HepG2 (cell line): Measurements from ENCODE around the gene CSNK1G1. TPM values are rescaled to one million over a fixed set of nuclear protein-coding genes. Genes with fewer than 3 reads are reported as not detected.

ENCODE experiments used
- ASH2L ChIP-seq: fragments of 300-600, 200-600 bp; sonication (generic); IDR thresholded peaks from 2 replicates; pipeline ENCODE4 v1.7.0; 2017; ENCODE audit warnings: low read depth, mild to moderate bottlenecking, moderate library complexity, mixed read lengths, low read length; ENCODE audit not compliant: insufficient read length
- CENPT ChIP-seq: sonication (generic); formaldehyde crosslinking; IDR thresholded peaks from 2 replicates; pipeline ENCODE4 v1.8.0; 2022; ENCODE audit warnings: low read depth, mild to moderate bottlenecking, moderate library complexity, missing genetic modification reagents
- EEA1 ChIP-seq: sonication (generic); formaldehyde crosslinking; IDR thresholded peaks from 2 replicates; pipeline ENCODE4 v1.5.1; 2020; ENCODE audit warnings: mild to moderate bottlenecking, missing genetic modification reagents, borderline replicate concordance
- HDAC6 ChIP-seq: fragments of 200-600 bp; sonication (generic); IDR thresholded peaks from 2 replicates; pipeline ENCODE4 v1.7.0; 2017; ENCODE audit warnings: mild to moderate bottlenecking, antibody characterized with exemption, low read length, low read depth
- KLF12 ChIP-seq: sonication (generic); formaldehyde crosslinking; IDR thresholded peaks from 2 replicates; pipeline ENCODE4 v1.4.0; 2020; ENCODE audit warnings: missing genetic modification reagents, borderline replicate concordance
- MTA3 ChIP-seq: sonication (generic); formaldehyde crosslinking; IDR thresholded peaks from 2 replicates; pipeline ENCODE4 v1.4.0; 2020; ENCODE audit warnings: missing genetic modification reagents
- NFYC ChIP-seq: IDR thresholded peaks from 2 replicates; pipeline ENCODE4 v1.6.1; 2016; ENCODE audit warnings: missing genetic modification reagents, missing compliant biosample characterization
- SOX5 ChIP-seq: IDR thresholded peaks from 2 replicates; pipeline ENCODE4 v1.6.1; 2016; ENCODE audit warnings: borderline replicate concordance
- ZBTB21 ChIP-seq: sonication (generic); formaldehyde crosslinking; IDR thresholded peaks from 2 replicates; pipeline ENCODE4 v1.4.0; 2020; ENCODE audit warnings: missing genetic modification reagents
- ZNF12 ChIP-seq: sonication (generic); formaldehyde crosslinking; IDR thresholded peaks from 2 replicates; pipeline ENCODE4 v1.5.0; 2020; ENCODE audit warnings: missing genetic modification reagents
- ZSCAN29 ChIP-seq: sonication (generic); formaldehyde crosslinking; conservative IDR thresholded peaks from 2 replicates; pipeline ENCODE4 v1.4.0; 2020; ENCODE audit warnings: mild to moderate bottlenecking, missing genetic modification reagents
- polyA plus RNA-seq, 8 experiments: library from polyadenylated mRNA; depleted of rRNA in 3 of 8; stranded (reverse) in 7 of 8; unstranded in 1 of 8; fragments of >200 nt; fragmentation: Illumina TruSeq in 4 of 8; extraction: Trizol in 4 of 8; gene quantifications; 2 replicates each; pipeline versions ENCODE4 v1.2.1 to v1.2.3, GENCODE V29; 2011 to 2016; ENCODE audit warnings: low read depth in 4 of 8, missing spikeins in 1 of 8, mixed read lengths in 1 of 8; ENCODE audit not compliant: insufficient read depth in 1 of 8
- total RNA-seq, 5 experiments: library from RNA; depleted of rRNA; stranded (reverse); fragments of >200 nt; fragmentation: Illumina TruSeq; extraction: Trizol; gene quantifications; 2 replicates each; pipeline ENCODE4 v1.2.3, GENCODE V29; 2016; ENCODE audit warnings: low read depth in 1 of 5
- TF ChIP-seq, protein P1 (sequence below): sonication (generic); formaldehyde crosslinking; IDR thresholded peaks from one replicate; pipeline ENCODE4 v1.5.1; 2020; ENCODE audit warnings: mild to moderate bottlenecking, missing genetic modification reagents; ENCODE audit errors: not compliant biosample characterization
- TF ChIP-seq, protein P2 (sequence below): sonication (generic); formaldehyde crosslinking; IDR thresholded peaks from 2 replicates; pipeline ENCODE4 v1.9.0; 2021; ENCODE audit warnings: missing genetic modification reagents, borderline replicate concordance
- TF ChIP-seq, protein P3 (sequence below): sonication (generic); formaldehyde crosslinking; IDR thresholded peaks from 2 replicates; pipeline ENCODE4 v1.5.0; 2020; ENCODE audit warnings: mild to moderate bottlenecking, missing genetic modification reagents, borderline replicate concordance

The CSNK1G1 gene
- total and polyA plus RNA-seq, 2 of the 13 experiments (the other 11 are each of a cell fraction or from before 2014, with no cell fraction given): 8.5 to 12.6 TPM

DNA sequence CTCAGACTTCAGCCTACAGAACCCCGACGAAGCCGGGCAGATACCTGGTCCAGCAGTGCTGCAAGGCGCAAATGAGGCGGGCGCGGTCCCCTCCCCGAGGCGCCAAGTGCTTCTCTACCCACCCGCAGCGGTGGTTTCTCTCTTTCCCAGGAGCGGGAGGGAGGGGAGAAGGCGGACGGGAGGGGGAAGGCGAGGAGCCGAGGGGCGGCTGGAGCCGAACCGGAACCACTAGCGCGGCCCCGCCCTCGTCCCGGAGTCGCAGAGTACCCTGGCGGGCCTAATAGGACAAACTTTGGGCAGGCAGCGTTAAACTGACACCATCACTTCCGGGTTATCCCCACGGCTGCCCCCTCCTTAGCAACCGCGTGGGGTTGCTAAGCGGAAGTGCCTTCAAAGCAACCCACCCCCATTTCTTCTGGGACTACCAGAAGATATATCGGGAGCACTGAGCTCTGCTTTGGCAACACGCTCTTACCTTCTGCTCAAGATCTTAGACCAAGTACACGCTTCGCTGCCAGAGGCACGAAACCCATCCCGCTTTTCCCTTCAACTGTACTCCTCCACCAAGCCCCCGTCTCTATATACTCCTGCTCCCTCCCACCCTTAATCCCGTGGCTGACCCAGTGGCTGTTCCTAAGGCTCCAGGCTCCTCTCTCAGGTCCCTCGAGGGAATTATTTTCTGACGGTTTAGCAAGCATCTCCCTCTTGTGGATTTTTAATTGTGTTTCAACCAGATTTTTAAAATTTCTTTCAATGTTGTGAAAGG is at the start of gene CSNK1G1 (continued):
- TF ChIP-seq, protein P1, sequence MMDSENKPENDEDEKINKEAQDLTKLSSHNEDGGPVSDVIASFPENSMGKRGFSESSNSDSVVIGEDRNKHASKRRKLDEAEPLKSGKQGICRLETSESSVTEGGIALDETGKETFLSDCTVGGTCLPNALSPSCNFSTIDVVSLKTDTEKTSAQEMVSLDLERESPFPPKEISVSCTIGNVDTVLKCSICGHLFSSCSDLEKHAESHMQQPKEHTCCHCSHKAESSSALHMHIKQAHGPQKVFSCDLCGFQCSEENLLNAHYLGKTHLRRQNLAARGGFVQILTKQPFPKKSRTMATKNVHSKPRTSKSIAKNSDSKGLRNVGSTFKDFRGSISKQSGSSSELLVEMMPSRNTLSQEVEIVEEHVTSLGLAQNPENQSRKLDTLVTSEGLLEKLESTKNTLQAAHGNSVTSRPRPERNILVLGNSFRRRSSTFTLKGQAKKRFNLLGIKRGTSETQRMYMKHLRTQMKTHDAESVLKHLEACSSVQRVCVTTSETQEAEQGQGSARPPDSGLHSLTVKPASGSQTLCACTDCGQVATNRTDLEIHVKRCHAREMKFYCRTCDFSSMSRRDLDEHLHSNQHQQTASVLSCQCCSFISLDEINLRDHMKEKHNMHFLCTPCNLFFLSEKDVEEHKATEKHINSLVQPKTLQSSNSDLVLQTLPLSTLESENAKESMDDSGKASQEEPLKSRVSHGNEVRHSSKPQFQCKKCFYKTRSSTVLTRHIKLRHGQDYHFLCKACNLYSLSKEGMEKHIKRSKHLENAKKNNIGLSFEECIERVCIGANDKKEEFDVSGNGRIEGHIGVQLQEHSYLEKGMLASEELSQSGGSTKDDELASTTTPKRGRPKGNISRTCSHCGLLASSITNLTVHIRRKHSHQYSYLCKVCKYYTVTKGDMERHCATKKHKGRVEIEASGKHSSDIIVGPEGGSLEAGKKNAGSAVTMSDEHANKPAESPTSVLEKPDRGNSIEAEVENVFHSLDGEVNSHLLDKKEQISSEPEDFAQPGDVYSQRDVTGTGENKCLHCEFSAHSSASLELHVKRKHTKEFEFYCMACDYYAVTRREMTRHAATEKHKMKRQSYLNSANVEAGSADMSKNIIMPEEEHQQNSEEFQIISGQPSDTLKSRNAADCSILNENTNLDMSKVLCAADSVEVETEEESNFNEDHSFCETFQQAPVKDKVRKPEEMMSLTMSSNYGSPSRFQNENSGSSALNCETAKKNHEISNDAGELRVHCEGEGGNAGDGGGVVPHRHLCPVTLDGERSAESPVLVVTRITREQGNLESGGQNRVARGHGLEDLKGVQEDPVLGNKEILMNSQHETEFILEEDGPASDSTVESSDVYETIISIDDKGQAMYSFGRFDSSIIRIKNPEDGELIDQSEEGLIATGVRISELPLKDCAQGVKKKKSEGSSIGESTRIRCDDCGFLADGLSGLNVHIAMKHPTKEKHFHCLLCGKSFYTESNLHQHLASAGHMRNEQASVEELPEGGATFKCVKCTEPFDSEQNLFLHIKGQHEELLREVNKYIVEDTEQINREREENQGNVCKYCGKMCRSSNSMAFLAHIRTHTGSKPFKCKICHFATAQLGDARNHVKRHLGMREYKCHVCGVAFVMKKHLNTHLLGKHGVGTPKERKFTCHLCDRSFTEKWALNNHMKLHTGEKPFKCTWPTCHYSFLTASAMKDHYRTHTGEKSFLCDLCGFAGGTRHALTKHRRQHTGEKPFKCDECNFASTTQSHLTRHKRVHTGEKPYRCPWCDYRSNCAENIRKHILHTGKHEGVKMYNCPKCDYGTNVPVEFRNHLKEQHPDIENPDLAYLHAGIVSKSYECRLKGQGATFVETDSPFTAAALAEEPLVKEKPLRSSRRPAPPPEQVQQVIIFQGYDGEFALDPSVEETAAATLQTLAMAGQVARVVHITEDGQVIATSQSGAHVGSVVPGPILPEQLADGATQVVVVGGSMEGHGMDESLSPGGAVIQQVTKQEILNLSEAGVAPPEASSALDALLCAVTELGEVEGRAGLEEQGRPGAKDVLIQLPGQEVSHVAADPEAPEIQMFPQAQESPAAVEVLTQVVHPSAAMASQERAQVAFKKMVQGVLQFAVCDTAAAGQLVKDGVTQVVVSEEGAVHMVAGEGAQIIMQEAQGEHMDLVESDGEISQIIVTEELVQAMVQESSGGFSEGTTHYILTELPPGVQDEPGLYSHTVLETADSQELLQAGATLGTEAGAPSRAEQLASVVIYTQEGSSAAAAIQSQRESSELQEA (CRISPR knock-in tag): no peak
- TF ChIP-seq, protein P2, sequence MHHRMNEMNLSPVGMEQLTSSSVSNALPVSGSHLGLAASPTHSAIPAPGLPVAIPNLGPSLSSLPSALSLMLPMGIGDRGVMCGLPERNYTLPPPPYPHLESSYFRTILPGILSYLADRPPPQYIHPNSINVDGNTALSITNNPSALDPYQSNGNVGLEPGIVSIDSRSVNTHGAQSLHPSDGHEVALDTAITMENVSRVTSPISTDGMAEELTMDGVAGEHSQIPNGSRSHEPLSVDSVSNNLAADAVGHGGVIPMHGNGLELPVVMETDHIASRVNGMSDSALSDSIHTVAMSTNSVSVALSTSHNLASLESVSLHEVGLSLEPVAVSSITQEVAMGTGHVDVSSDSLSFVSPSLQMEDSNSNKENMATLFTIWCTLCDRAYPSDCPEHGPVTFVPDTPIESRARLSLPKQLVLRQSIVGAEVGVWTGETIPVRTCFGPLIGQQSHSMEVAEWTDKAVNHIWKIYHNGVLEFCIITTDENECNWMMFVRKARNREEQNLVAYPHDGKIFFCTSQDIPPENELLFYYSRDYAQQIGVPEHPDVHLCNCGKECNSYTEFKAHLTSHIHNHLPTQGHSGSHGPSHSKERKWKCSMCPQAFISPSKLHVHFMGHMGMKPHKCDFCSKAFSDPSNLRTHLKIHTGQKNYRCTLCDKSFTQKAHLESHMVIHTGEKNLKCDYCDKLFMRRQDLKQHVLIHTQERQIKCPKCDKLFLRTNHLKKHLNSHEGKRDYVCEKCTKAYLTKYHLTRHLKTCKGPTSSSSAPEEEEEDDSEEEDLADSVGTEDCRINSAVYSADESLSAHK (CRISPR knock-in tag): no peak
- TF ChIP-seq ZSCAN29 (CRISPR knock-in tag) (no peak), NFYC (CRISPR knock-in tag) (peak; percentile 78), EEA1 (CRISPR knock-in tag) (no peak), ZBTB21 (CRISPR knock-in tag) (no peak), MTA3 (CRISPR knock-in tag) (no peak), HDAC6 (no peak), SOX5 (CRISPR knock-in tag) (no peak), ZNF12 (CRISPR knock-in tag) (no peak), ASH2L (peak; percentile 70), KLF12 (CRISPR knock-in tag) (no peak), CENPT (no peak)
- TF ChIP-seq, protein P3, sequence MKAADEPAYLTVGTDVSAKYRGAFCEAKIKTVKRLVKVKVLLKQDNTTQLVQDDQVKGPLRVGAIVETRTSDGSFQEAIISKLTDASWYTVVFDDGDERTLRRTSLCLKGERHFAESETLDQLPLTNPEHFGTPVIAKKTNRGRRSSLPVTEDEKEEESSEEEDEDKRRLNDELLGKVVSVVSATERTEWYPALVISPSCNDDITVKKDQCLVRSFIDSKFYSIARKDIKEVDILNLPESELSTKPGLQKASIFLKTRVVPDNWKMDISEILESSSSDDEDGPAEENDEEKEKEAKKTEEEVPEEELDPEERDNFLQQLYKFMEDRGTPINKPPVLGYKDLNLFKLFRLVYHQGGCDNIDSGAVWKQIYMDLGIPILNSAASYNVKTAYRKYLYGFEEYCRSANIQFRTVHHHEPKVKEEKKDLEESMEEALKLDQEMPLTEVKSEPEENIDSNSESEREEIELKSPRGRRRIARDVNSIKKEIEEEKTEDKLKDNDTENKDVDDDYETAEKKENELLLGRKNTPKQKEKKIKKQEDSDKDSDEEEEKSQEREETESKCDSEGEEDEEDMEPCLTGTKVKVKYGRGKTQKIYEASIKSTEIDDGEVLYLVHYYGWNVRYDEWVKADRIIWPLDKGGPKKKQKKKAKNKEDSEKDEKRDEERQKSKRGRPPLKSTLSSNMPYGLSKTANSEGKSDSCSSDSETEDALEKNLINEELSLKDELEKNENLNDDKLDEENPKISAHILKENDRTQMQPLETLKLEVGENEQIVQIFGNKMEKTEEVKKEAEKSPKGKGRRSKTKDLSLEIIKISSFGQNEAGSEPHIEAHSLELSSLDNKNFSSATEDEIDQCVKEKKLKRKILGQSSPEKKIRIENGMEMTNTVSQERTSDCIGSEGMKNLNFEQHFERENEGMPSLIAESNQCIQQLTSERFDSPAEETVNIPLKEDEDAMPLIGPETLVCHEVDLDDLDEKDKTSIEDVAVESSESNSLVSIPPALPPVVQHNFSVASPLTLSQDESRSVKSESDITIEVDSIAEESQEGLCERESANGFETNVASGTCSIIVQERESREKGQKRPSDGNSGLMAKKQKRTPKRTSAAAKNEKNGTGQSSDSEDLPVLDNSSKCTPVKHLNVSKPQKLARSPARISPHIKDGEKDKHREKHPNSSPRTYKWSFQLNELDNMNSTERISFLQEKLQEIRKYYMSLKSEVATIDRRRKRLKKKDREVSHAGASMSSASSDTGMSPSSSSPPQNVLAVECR (CRISPR knock-in tag): peak; percentile 97
